DOHH2 (cell line): Measurements from ENCODE around the gene TRAF3.

ENCODE experiments used
- CTCF ChIP-seq: fragments of 200-600 bp; sonication (generic); IDR thresholded peaks from one replicate; pipeline ENCODE4 v1.5.1; 2014; ENCODE audit warnings: antibody characterized with exemption, mild to moderate bottlenecking, low read depth, low read length; ENCODE audit not compliant: poor library complexity, severe bottlenecking
- EZH2phosphoT487 ChIP-seq: fragments of 200-600 bp; sonication (generic); IDR thresholded peaks from 2 replicates; pipeline ENCODE4 v1.6.1; 2017; ENCODE audit warnings: borderline replicate concordance, mild to moderate bottlenecking, antibody characterized with exemption, low read length, moderate library complexity, mixed read lengths

GRCh38 chr14:102928412-102929240 is 151.4 kb downstream of the TRAF3 start:
- TF ChIP-seq CTCF, result no peak
- no peak for TF ChIP-seq EZH2phosphoT487
